Measurements from ENCODE around the gene SHPK. TPM values are rescaled to one million over a fixed set of nuclear protein-coding genes. Genes with fewer than 3 reads are reported as not detected.
"Not testable (repeated sequence)": the region's sequence is repeated elsewhere in the genome, so short reads cannot be mapped to it uniquely, and the experiment has no call there.

The SHPK gene
- total RNA-seq, 1 donor from 2014 or later = 11.4 TPM

- intact Hi-C loops (cut with micrococcal nuclease) = no loop called here
These were observed 41.8 kb downstream of the SHPK start for GRCh38 chr17:3594051-3594800.

GRCh38 chr17:3593384-3593783 is 42.7 kb downstream of the SHPK start:
- intact Hi-C loops (cut with micrococcal nuclease) = no loop called here

- intact Hi-C loops (cut with micrococcal nuclease) = no loop called here
These were observed 43.7 kb downstream of the SHPK start for GRCh38 chr17:3592216-3592860.

GRCh38 chr17:3590768-3591167 is 45.3 kb downstream of the SHPK start:
- intact Hi-C loops (cut with micrococcal nuclease) = no loop called here

GRCh38 chr17:3590231-3590630 is 45.8 kb downstream of the SHPK start:
- intact Hi-C loops (cut with micrococcal nuclease) = no loop called here

- intact Hi-C loops (cut with micrococcal nuclease) = no loop called here
These were observed 46.3 kb downstream of the SHPK start for GRCh38 chr17:3589784-3590183.

GRCh38 chr17:3585826-3586225 is 50.2 kb downstream of the SHPK start:
- intact Hi-C loops (cut with micrococcal nuclease) = no loop called here

- intact Hi-C loops (cut with micrococcal nuclease) = no loop called here
These were observed 52.6 kb downstream of the SHPK start for GRCh38 chr17:3583456-3583855.

- intact Hi-C loops (cut with micrococcal nuclease) = no loop called here
These were observed 53.1 kb downstream of the SHPK start for GRCh38 chr17:3582915-3583314.

GRCh38 chr17:3578667-3579066 is 57.4 kb downstream of the SHPK start:
- intact Hi-C loops (cut with micrococcal nuclease) = not testable (repeated sequence)

- intact Hi-C loops (cut with micrococcal nuclease) = no loop called here
These were observed 59.1 kb downstream of the SHPK start for GRCh38 chr17:3576970-3577369.

- intact Hi-C loops (cut with micrococcal nuclease) = no loop called here
These were observed 60.5 kb downstream of the SHPK start for GRCh38 chr17:3575511-3575910.

GRCh38 chr17:3574231-3574630 is 61.8 kb downstream of the SHPK start:
- intact Hi-C loops (cut with micrococcal nuclease) = no loop called here

- intact Hi-C loops (cut with micrococcal nuclease) = no loop called here
These were observed 62.6 kb downstream of the SHPK start for GRCh38 chr17:3573246-3574100.

- intact Hi-C loops (cut with micrococcal nuclease) = no loop called here
These were observed 63.8 kb downstream of the SHPK start for GRCh38 chr17:3572231-3572630.

- intact Hi-C loops (cut with micrococcal nuclease) = no loop called here
These were observed 64.8 kb downstream of the SHPK start for GRCh38 chr17:3571043-3571900.

- intact Hi-C loops (cut with micrococcal nuclease) = no loop called here
These were observed 66.4 kb downstream of the SHPK start for GRCh38 chr17:3569534-3570137.

- intact Hi-C loops (cut with micrococcal nuclease) = no loop called here
These were observed 69.5 kb downstream of the SHPK start for GRCh38 chr17:3566551-3566950.

- intact Hi-C loops (cut with micrococcal nuclease) = no loop called here
These were observed 70.9 kb downstream of the SHPK start for GRCh38 chr17:3565143-3565542.

- intact Hi-C loops (cut with micrococcal nuclease) = not testable (repeated sequence)
These were observed 71.8 kb downstream of the SHPK start for GRCh38 chr17:3564241-3564640.

GRCh38 chr17:3559270-3559645 is 76.8 kb downstream of the SHPK start:
- intact Hi-C loops (cut with micrococcal nuclease) = no loop called here

Measured in T-helper 1 cell treated with Interleukin-12 subunit alpha and Interleukin-12 subunit beta and Interleukin-4 antibody, amounts not matched to agents 30 ng/mL and 1 ng/mL, for 36 hours (primary cell).